ENCODE measurements around the gene LRRK2.
A peak's percentile ranks its signal among the peaks of the same experiment; 100 is the strongest.
"Not testable (repeated sequence)": the region's sequence is repeated elsewhere in the genome, so short reads cannot be mapped to it uniquely, and the experiment has no call there.

LRRK2 gene

GRCh38 chr12:40215982-40216381 is 8.8 kb upstream of the LRRK2 start:
- no peak for DNase-seq

GRCh38 chr12:40216516-40217288 is 8.1 kb upstream of the LRRK2 start:
- no peak for DNase-seq

- DNase-seq, result no peak
Measured at GRCh38 chr12:40219760-40220159, 5.0 kb upstream of the LRRK2 start.

DNA sequence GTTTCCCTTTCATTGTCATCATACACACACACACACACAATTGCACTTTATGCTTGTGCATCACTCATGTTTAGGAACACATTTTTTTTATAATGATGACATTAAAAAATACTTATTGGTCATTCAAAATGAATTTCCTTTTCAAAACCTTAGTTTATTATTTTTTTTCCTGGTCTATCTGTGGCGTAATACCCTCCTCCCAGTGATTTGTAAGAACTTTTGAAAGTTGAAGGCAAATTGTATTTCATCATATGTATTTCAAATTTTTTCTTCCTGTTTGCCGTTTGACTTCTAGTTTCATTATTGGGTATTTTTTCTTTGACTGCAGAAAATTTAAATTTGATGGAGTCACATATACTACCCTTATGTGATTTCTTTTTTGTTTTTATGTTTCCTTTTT is 2.5 kb upstream of the LRRK2 start:
- peak; percentile 10 for DNase-seq

DNA sequence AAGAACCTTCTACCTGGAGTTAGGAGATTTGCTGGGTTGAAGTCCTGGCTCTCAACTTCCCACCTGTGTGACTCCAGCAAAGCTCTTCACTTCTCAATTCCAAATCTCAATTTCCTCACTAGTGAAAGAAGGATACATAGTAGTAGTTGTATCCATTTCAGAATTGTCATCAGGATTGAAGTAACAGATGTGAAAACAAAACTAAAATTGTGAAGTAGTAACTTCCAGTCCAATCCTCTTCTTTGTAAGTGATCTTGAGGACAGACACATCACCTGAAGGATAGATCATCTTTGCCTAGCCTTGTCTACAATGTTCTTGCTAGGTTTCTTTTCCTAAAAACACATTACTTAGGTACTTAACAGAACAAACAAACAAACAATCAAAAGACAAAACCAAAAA is 1.2 kb upstream of the LRRK2 start:
- DNase-seq, result no peak

DNA sequence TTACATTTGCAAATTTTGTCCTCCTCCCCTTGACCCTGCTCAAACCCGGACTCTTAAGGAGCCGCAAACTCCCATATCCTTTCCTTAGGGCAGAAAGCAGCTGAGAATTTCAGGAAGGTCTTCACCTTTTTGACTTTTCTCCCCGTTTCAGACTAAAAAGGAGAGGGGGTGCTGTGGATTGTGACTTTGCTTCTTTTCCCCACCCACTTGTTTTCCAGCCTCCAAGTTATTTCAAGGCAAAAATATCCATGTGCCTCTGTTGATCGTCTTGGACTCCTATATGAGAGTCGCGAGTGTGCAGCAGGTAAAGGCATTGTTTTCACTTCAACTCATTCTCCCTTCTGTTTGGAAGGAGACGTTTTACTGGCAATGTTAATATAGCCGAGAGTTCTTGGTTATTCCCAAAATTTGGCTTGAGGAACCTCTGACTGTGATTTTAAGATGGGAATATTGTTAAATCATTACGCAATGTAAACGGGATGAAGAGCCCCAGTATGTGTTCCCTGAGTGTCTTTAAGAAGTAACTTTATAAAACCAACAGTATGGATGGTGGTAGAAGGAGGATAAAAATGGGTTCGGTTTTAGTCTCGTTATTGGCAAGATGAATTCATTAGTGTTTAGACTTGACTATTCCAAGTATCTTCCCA is 663 bp downstream of the LRRK2 start:
- DNase-seq, result no peak

DNA sequence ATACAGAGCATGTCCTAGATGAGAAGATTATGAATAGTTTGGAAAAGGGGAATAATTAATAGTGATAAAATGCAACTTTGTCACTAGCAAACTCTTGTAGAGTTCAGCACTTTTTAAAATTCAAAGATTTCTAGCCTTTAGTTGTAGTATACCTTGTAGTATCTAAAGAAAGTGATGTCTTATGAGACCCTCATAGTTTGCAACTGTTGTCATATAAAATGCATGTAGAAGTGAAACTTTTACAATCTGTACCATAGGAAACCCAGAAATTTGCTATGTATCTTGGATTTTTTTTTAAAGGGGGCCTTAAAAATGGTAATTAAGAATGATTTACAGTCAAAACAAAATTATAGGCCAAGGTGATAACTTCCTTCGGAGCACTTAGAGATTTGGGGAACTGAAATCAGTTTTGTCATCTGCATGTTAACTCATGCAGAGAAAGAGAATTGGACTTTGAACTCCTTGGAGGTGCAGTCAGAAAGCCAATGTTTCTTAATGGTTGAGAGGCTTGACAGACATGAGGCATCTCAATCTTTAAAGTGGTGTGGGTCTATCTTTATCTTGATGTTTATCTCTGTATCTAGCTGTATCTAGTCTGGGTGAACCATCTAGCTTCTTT is 1.3 kb downstream of the LRRK2 start:
- DNase-seq, result no peak

DNA sequence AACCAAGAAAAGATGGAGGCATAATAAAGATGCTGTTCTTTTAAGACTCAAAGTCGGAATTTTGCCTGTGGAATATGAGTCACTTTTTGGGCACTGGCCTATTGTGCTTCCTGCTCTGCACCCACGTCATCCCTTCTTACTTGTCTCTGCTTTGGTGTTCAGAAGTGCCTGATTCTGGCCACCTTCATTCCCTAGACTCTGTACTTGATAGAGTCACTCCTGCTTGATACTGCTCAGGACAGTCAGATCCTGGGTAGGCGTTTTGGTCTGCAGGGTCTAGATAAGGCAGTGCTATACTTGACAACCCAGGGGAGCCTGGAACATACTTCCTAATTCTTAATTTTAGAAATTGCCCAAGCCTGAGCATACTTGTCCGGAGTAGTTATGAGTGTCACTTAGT is 1.9 kb downstream of the LRRK2 start:
- peak; percentile 66 for DNase-seq

GRCh38 chr12:40227447-40227846 is 2.6 kb downstream of the LRRK2 start:
- no peak for DNase-seq

- no peak for DNase-seq
Measured at GRCh38 chr12:40228727-40229126, 3.9 kb downstream of the LRRK2 start.

DNA sequence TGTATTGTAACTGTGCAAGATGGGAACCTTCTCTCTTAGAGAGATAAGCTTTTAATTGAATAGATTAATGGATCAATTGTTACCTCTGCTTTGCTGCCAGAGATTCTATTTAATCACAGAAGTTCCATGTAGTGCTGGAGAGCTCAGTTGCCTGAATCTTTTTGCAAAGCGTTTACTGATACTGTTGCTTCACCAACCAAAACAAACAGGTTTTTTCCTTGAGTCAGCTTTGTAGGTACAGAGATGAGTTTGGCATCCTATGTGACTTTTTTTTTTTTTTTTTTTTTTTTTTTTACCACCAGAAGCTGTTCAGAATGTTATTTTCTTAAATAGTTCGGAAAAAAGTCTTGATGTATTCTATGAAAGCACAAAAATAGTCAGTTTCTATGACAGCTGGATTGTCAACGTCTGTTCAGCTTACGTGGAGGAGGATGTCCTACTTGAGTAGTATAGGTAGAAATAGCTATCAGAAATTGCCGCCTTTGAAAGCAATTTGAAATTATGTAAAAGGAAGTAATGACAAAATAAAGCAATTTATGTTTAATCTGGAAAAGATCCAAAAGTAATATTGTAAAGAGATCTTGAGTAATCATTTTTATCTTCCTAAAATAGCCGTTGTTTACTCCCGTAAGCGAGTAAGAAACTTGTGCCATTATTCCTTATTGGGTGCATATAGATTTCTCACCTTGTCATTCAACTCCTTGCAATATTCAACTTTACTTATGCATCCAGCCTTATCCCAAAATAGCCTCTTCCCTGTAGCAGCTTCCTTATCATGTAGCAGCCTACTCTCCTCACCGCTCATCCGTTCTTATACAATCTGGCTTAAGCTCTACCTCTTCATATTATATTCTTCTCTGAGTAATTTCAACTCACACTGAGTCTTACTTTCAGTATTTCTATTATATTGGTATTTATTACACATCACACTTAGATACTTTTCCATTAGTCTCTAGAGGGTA is 5.2 kb downstream of the LRRK2 start:
- DNase-seq, result no peak

DNA sequence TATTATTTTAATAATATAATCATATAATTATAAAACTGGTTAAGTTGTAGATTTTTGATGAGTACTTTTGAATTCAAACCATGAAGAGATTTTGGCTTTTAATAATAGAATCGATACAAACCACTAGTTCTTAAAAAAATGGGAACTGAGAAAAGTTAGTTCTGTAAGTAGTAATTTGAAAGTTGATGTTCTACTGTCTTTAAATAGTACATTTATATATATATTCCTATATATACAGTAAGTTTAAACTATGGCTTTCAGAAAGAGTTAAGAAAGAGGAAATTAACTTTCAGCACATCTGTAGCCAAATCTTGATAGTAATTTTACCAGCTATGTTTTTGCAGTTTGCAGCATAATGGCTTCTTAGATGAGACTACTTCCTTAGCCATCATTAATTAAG is 7.8 kb downstream of the LRRK2 start:
- no peak for DNase-seq

GRCh38 chr12:40233741-40234367 is 9.1 kb downstream of the LRRK2 start:
- DNase-seq, result no peak

DNA sequence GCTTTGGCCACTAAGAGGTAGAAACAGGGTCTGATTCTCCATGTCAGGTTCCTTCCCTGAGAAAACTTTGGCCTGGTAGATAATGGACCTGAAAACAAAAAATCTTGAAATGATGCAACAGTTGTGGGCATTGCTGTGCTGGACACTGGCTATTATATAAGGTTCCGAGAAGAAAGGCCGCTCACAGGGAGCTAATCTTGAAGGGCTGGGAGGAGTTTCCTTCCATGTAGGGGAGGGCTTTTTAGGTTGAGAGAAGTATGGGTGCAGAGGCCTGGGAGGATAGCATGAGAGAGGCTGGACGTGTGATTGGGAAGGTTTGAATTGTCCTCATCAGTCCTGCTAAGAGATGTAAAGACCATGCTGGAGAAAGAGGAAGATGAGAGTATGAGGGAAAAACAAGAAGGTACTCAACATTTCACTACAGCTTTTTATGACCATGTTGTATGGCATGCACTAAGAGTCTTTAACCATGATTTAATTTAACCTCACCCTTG is 11.6 kb downstream of the LRRK2 start:
- no peak for DNase-seq

DNA sequence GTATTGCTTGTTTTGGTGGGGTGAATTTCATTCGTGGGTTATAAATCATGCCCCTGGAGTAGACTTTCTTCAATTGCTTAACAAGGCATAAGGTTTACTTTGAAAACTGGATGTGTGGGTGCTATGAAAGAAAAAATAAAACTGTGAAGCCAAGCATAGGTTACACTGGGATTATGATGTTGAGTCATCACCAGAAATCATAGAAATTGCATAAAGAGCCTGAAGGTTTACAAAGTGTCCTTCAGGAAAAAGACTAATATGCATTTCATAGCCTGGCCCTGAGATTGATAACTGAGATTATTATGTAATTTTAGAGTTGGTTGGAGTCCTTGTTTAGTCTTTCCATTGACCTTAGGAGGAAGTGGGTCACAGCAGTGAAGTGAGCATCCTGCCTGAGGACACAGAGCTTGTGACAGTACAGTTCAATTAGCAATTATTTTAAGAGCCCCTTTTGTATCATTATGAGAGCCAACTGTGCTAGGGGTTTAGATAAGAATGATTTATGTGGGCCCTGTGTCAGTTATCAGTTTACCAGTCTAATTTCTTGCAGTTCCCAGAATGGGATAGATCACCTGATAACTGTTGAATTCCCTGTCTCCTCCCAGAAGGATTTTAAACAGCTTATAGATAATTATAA is 13.6 kb downstream of the LRRK2 start:
- no peak for DNase-seq

DNA sequence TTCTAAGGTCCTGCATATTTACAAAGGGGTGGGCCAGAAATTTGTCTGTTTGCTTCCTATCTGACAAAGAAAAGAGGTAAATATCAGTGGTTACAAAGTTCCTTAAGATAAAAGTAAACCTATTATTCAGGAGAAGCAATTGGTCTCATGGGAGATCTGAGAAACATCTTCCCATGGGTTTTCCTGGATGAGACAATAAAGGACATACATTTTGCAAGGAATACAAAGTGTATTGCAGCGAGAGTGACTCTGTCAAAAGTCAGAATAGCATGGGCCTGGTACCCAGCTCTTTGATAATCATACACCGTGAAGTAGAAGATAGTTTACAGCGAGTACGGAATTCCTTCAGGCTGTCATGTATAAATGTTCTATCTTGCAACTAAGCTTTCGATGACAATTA is 14.2 kb downstream of the LRRK2 start:
- no peak for DNase-seq

DNA sequence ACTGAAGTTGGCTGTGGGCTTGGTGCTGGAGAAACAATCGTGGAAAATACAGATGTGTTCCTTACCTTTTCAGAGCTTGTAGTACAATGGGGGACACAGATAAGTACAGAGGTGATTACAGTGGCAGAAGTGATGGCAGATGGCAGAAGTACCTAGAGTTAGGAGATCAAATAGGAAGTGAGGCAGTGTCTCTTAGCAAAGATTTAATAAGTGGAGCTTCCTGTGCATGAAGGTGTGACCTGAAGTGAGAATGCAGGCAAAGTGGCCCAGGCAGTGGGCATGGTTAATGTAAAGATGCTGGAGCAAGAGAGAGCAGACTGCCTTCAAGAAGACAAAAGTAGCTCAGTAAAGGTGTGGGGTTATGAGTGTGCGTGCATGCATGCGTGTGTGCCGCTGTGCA is 16.0 kb downstream of the LRRK2 start:
- no peak for DNase-seq

DNA sequence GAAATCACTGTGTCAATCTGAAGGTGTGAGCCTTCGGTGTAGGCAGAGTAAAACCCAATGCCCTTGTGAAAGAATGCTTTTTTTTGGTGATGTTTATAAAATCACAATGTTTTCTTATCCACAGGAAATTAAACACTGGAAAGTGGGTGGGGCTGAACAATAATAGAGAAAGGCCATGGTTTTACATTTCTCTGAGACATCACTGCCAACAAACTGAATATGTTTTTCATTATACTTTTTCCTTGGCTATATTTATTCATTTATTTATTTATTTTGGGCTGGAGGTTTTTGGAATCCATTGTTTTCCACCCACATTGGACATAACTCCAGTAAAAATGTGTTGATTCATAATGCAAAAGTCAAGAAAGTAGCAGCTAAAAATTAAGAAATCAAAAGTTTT is 16.9 kb downstream of the LRRK2 start:
- DNase-seq, result no peak

DNA sequence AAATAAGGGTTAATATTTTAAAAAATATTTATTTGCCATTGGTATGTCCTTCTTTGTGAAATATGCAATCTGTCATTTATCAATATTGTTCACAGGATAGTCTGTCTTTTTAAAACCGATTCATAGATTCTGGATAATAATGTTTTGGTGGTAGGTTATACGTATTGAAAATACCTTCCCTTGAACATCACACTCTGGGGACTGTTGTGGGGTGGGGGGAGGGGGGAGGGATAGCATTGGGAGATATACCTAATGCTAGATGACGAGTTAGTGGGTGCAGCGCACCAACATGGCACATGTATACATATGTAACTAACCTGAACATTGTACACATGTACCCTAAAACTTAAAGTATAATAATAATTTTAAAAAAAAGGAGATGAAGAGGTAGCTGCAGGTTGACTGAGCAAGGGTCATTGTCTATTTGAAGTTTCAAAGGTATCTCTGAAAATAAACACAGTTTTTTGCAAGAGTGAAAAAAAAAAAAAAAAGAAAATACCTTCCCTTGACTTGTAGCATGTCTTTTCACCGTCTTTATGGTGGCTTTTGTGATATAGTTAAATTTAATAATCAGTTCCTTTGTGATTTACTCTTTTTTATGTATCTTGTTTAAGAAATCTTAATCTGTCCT is 19.8 kb downstream of the LRRK2 start:
- DNase-seq, result not testable (repeated sequence)

GRCh38 chr12:40248034-40248433 is 23.2 kb downstream of the LRRK2 start:
- DNase-seq, result no peak

DNA sequence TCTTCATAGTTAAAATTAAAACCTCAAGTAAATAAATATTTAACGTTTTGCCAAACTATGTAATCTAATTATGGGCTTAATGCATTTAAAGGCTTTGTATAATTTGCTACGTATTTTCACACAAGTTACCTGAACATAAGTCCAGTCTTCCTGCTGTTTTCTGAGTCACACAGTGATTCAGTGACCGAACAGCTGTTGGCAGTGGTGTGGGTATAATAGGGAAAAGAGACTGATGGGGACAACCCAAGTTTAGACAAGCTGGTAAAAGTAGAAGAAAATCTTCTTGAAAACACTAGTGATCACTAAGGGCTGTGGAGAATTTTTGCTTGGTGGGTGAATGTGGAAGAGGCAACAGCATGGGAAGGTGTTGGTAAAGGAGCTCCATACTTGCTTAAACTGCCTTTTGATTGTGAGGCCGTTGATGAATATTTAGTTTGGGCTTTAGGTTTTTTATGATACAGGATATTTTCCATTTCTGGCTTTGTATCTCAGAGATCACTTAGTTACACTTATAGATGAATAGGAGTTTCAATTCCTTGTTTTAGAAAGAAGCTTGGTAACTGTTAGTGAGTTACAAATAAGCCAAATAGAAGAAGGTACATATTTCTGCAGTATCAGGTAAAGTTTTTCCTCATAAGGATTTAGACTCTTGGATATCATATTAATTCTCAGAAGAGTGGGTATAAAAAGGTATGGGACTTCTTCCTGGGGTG is 23.9 kb downstream of the LRRK2 start:
- no peak for DNase-seq

All from fibroblast of skin of right quadriceps (primary cell).